WTC11 (cell line): Measurements from ENCODE around the gene DDX25. TPM values are rescaled to one million over a fixed set of nuclear protein-coding genes. Genes with fewer than 3 reads are reported as not detected.
A peak's percentile ranks its signal among the peaks of the same experiment; 100 is the strongest.

Experiments
- ATAC-seq: fragments of 200-7000 bp; cut with Tn5 transposase; 2 replicates; pipeline ENCODE4 v1.10.0; 2021; ENCODE audit warnings: mild to moderate bottlenecking, moderate library complexity
- CTCF ChIA-PET: fragments of 300-600 bp; sonication (Branson Sonifier 250); formaldehyde crosslinking; loops from one replicate; lab custom pipeline; 2021; ENCODE audit warnings: antibody characterized with exemption; lab: Charles Lee
- POLR2A ChIA-PET: fragments of 350-600 bp; sonication (Branson Sonifier 250); formaldehyde crosslinking; loops from one replicate; lab custom pipeline; 2021; ENCODE audit warnings: antibody characterized with exemption; lab: Charles Lee
- DNase-seq: peaks from one replicate; pipeline ENCODE4 v3.0.0; 2021; ENCODE audit warnings: low spot score
- H3K27ac Mint-ChIP-seq: 2 replicates; pipeline ENCODE4 v1.8.0; 2021; ENCODE audit warnings: mixed read lengths
- H3K27me3 Mint-ChIP-seq: 2 replicates; pipeline ENCODE4 v1.8.0; 2021; ENCODE audit warnings: low read depth, mild to moderate bottlenecking, moderate library complexity, mixed read lengths
- H3K36me3 Mint-ChIP-seq: 2 replicates; pipeline ENCODE4 v1.8.0; 2021; ENCODE audit warnings: mixed read lengths
- H3K4me1 Mint-ChIP-seq: 2 replicates; pipeline ENCODE4 v1.8.0; 2022; ENCODE audit warnings: mixed read lengths
- H3K4me3 Mint-ChIP-seq: 2 replicates; pipeline ENCODE4 v1.8.0; 2021; ENCODE audit warnings: mild to moderate bottlenecking, moderate library complexity, mixed read lengths
- H3K9me3 Mint-ChIP-seq: 2 replicates; pipeline ENCODE4 v1.8.0; 2021; ENCODE audit warnings: mixed read lengths
- AR ChIP-seq: fragments of 250-450 bp; sonication (Bioruptor Pico); IDR thresholded peaks from 2 replicates; pipeline ENCODE4 v1.9.0; 2021; ENCODE audit warnings: mild to moderate bottlenecking
- ATF1 ChIP-seq: sonication (generic); formaldehyde crosslinking; IDR thresholded peaks from 2 replicates; pipeline ENCODE4 v1.8.1; 2023; ENCODE audit warnings: mild to moderate bottlenecking, moderate library complexity, missing genetic modification reagents
- CBFB ChIP-seq: sonication (generic); formaldehyde crosslinking; IDR thresholded peaks from 2 replicates; pipeline ENCODE4 v1.8.1; 2022; ENCODE audit warnings: mild to moderate bottlenecking, low read depth, missing genetic modification reagents
- EMX1 ChIP-seq: fragments of 250-450 bp; sonication (Bioruptor Pico); IDR thresholded peaks from 2 replicates; pipeline ENCODE4 v1.8.0; 2021; ENCODE audit warnings: mild to moderate bottlenecking
- FOXK1 ChIP-seq: sonication (generic); formaldehyde crosslinking; IDR thresholded peaks from 2 replicates; pipeline ENCODE4 v1.8.0; 2022; ENCODE audit warnings: mild to moderate bottlenecking, moderate library complexity, missing genetic modification reagents
- GABPB1 ChIP-seq: sonication (generic); formaldehyde crosslinking; IDR thresholded peaks from 2 replicates; pipeline ENCODE4 v1.8.1; 2023; ENCODE audit warnings: mild to moderate bottlenecking, missing genetic modification reagents
- GRHL2 ChIP-seq: fragments of 250-450 bp; sonication (Bioruptor Pico); IDR thresholded peaks from 2 replicates; pipeline ENCODE4 v1.8.0; 2022; ENCODE audit warnings: mild to moderate bottlenecking, moderate library complexity; ENCODE audit not compliant: insufficient replicate concordance, severe bottlenecking
- HMGA2 ChIP-seq: fragments of 250-450 bp; sonication (Bioruptor Pico); IDR thresholded peaks from 2 replicates; pipeline ENCODE4 v1.4.0; 2021; ENCODE audit warnings: mild to moderate bottlenecking, moderate library complexity
- MYBL2 ChIP-seq: sonication (generic); formaldehyde crosslinking; IDR thresholded peaks from 2 replicates; pipeline ENCODE4 v1.8.1; 2023; ENCODE audit warnings: mild to moderate bottlenecking, moderate library complexity, missing genetic modification reagents
- NFATC4 ChIP-seq: fragments of 250-450 bp; sonication (Bioruptor Pico); IDR thresholded peaks from 2 replicates; pipeline ENCODE4 v1.9.0; 2021; ENCODE audit warnings: mild to moderate bottlenecking
- NR1H2 ChIP-seq: sonication (generic); formaldehyde crosslinking; IDR thresholded peaks from 2 replicates; pipeline ENCODE4 v1.9.0; 2021; ENCODE audit warnings: mild to moderate bottlenecking, moderate library complexity, missing genetic modification reagents
- NR2C2 ChIP-seq: sonication (generic); formaldehyde crosslinking; IDR thresholded peaks from 2 replicates; pipeline ENCODE4 v1.8.0; 2022; ENCODE audit warnings: mild to moderate bottlenecking, missing genetic modification reagents
- PRRX2 ChIP-seq: fragments of 250-450 bp; sonication (Bioruptor Pico); IDR thresholded peaks from 2 replicates; pipeline ENCODE4 v1.8.0; 2021; ENCODE audit warnings: mild to moderate bottlenecking
- RELA ChIP-seq: sonication (generic); formaldehyde crosslinking; IDR thresholded peaks from 2 replicates; pipeline ENCODE4 v1.8.1; 2022; ENCODE audit warnings: missing genetic modification reagents, mild to moderate bottlenecking, borderline replicate concordance
- SMAD3 ChIP-seq: sonication (generic); formaldehyde crosslinking; IDR thresholded peaks from 2 replicates; pipeline ENCODE4 v1.8.0; 2022; ENCODE audit warnings: missing genetic modification reagents, mild to moderate bottlenecking, borderline replicate concordance
- SMAD4 ChIP-seq: sonication (generic); formaldehyde crosslinking; IDR thresholded peaks from 2 replicates; pipeline ENCODE4 v1.8.0; 2022; ENCODE audit warnings: mild to moderate bottlenecking, missing genetic modification reagents
- USF2 ChIP-seq: sonication (generic); formaldehyde crosslinking; IDR thresholded peaks from 2 replicates; pipeline ENCODE4 v1.8.1; 2023; ENCODE audit warnings: mild to moderate bottlenecking, missing genetic modification reagents, moderate library complexity
- ZNF317 ChIP-seq: sonication (generic); formaldehyde crosslinking; IDR thresholded peaks from 2 replicates; pipeline ENCODE4 v1.8.1; 2023; ENCODE audit warnings: low read depth, mild to moderate bottlenecking, moderate library complexity, missing genetic modification reagents, borderline replicate concordance
- ZNF416 ChIP-seq: fragments of 250-450 bp; sonication (Bioruptor Pico); IDR thresholded peaks from 2 replicates; pipeline ENCODE4 v1.9.0; 2021; ENCODE audit warnings: mild to moderate bottlenecking, inconsistent platforms
- ZNF671 ChIP-seq: fragments of 250-450 bp; sonication (Bioruptor Pico); IDR thresholded peaks from 2 replicates; pipeline ENCODE4 v1.8.0; 2021; ENCODE audit warnings: mild to moderate bottlenecking
- ZSCAN18 ChIP-seq: fragments of 250-450 bp; sonication (Bioruptor Pico); IDR thresholded peaks from 2 replicates; pipeline ENCODE4 v2.1.2; 2022; ENCODE audit warnings: mild to moderate bottlenecking, moderate library complexity
- total RNA-seq: library from RNA; stranded (reverse); gene quantifications from 3 replicates; pipeline ENCODE4 v1.2.3, GENCODE V29; 2021
- TF ChIP-seq, protein P1 (sequence below): sonication (generic); formaldehyde crosslinking; IDR thresholded peaks from 2 replicates; pipeline ENCODE4 v1.8.0; 2022; ENCODE audit warnings: mild to moderate bottlenecking, missing genetic modification reagents
- TF ChIP-seq, protein P2 (sequence below): sonication (generic); formaldehyde crosslinking; IDR thresholded peaks from 2 replicates; pipeline ENCODE4 v1.8.0; 2022; ENCODE audit warnings: missing genetic modification reagents

Gene DDX25
- total RNA-seq, 1 experiment from 2014 or later, result 17.5 TPM

- no peaks in the 10 kb centered on the region for H3K27me3 Mint-ChIP-seq
- ChIA-PET CTCF (interaction anchor here (0.9 to 1.4 kb wide), 3 partner anchors 13 to 126 kb away, joined by 3 to 4 read pairs (median 3); no protein-coding TSS in a partner anchor), POLR2A (no interaction called here)
- no peak for DNase-seq
- ATAC-seq, result no peak
- TF ChIP-seq NR1H2 (CRISPR knock-in tag) (no peak), HMGA2 (no peak), RELA (CRISPR knock-in tag) (no peak)
- TF ChIP-seq, protein P1, sequence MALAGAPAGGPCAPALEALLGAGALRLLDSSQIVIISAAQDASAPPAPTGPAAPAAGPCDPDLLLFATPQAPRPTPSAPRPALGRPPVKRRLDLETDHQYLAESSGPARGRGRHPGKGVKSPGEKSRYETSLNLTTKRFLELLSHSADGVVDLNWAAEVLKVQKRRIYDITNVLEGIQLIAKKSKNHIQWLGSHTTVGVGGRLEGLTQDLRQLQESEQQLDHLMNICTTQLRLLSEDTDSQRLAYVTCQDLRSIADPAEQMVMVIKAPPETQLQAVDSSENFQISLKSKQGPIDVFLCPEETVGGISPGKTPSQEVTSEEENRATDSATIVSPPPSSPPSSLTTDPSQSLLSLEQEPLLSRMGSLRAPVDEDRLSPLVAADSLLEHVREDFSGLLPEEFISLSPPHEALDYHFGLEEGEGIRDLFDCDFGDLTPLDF (CRISPR knock-in tag), result no peak
- TF ChIP-seq, all 79 proteins: peak for 0
- Mint-ChIP-seq H3K9me3 (no peaks in the 10 kb centered on the region), H3K4me3 (no peak overlapping the region), H3K36me3 (no peaks in the 10 kb centered on the region), H3K4me1 (peaks cover 30% of the 10 kb centered on the region), H3K27ac (no peak overlapping the region)
Measured at GRCh38 chr11:125935618-125936199, 31.4 kb downstream of the DDX25 start.

DNA sequence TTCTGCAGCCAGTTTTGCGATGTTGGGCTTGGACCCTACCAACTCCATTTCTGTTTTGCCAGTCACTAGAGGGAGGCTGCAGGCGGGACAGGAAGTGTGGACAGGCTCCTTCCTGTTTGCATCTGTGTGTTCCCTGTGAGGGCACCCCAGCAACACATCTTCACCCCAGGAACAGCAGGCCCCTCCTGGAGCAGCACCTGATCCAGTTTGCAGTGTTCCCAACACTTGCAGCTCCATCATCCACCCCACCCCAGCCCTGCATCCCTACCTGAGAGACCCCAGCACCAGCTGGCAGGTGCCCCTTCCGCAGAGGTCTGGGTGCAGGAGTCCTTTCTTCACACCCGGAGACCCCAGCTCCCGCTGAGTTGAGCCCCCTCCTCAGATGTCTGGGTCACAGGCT is 34.1 kb downstream of the DDX25 start:
- Mint-ChIP-seq H3K4me3 (no peak overlapping the region), H3K9me3 (no peaks in the 10 kb centered on the region), H3K27ac (no peak overlapping the region), H3K4me1 (peaks cover 28% of the 10 kb centered on the region), H3K27me3 (no peaks in the 10 kb centered on the region), H3K36me3 (no peaks in the 10 kb centered on the region)
- CTCF ChIA-PET, result interaction anchor here (1.0 to 1.4 kb wide), 2 partner anchors 18 to 123 kb away, joined by 3 to 4 read pairs; no protein-coding TSS in a partner anchor
- no peak for TF ChIP-seq FOXK1
- TF ChIP-seq HMGA2, result no peak
- no peak for TF ChIP-seq USF2 (CRISPR knock-in tag)
- no peak for TF ChIP-seq ZSCAN18 (CRISPR knock-in tag)
- TF ChIP-seq NFATC4 (CRISPR knock-in tag), result no peak
- no peak for TF ChIP-seq CBFB (CRISPR knock-in tag)
- no peak for TF ChIP-seq MYBL2 (CRISPR knock-in tag)
- TF ChIP-seq GABPB1 (CRISPR knock-in tag), result no peak
- TF ChIP-seq SMAD3, result no peak
- no peak for TF ChIP-seq ZNF671
- TF ChIP-seq EMX1, result no peak
- TF ChIP-seq AR (CRISPR knock-in tag), result no peak
- no peak for TF ChIP-seq PRRX2 (CRISPR knock-in tag)
- TF ChIP-seq NR2C2 (CRISPR knock-in tag), result no peak
- no peak for ATAC-seq
- no peak for DNase-seq
- POLR2A ChIA-PET, result interaction anchor here (0.5 kb wide), 1 partner anchor 491 kb away, joined by 3 read pairs; no protein-coding TSS in a partner anchor

GRCh38 chr11:125939081-125939521 is 34.8 kb downstream of the DDX25 start:
- CTCF ChIA-PET, result interaction anchor here (1.0 to 1.4 kb wide), 2 partner anchors 17 to 123 kb away, joined by 3 to 4 read pairs; no protein-coding TSS in a partner anchor
- TF ChIP-seq, protein P2, sequence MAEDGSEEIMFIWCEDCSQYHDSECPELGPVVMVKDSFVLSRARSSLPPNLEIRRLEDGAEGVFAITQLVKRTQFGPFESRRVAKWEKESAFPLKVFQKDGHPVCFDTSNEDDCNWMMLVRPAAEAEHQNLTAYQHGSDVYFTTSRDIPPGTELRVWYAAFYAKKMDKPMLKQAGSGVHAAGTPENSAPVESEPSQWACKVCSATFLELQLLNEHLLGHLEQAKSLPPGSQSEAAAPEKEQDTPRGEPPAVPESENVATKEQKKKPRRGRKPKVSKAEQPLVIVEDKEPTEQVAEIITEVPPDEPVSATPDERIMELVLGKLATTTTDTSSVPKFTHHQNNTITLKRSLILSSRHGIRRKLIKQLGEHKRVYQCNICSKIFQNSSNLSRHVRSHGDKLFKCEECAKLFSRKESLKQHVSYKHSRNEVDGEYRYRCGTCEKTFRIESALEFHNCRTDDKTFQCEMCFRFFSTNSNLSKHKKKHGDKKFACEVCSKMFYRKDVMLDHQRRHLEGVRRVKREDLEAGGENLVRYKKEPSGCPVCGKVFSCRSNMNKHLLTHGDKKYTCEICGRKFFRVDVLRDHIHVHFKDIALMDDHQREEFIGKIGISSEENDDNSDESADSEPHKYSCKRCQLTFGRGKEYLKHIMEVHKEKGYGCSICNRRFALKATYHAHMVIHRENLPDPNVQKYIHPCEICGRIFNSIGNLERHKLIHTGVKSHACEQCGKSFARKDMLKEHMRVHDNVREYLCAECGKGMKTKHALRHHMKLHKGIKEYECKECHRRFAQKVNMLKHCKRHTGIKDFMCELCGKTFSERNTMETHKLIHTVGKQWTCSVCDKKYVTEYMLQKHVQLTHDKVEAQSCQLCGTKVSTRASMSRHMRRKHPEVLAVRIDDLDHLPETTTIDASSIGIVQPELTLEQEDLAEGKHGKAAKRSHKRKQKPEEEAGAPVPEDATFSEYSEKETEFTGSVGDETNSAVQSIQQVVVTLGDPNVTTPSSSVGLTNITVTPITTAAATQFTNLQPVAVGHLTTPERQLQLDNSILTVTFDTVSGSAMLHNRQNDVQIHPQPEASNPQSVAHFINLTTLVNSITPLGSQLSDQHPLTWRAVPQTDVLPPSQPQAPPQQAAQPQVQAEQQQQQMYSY (CRISPR knock-in tag), result no peak
- TF ChIP-seq GRHL2 (CRISPR knock-in tag) (no peak), ZNF416 (CRISPR knock-in tag) (no peak), PRRX2 (CRISPR knock-in tag) (no peak), ATF1 (no peak), SMAD4 (no peak), ZNF317 (CRISPR knock-in tag) (no peak)

More at GRCh38 chr11:125939081-125939521, 34.8 kb downstream of the DDX25 start:
- Mint-ChIP-seq H3K27ac (peak overlapping the region; percentile 20; the same call in 1 of the 2 replicates), H3K9me3 (no peaks in the 10 kb centered on the region), H3K4me3 (no peak overlapping the region), H3K36me3 (no peaks in the 10 kb centered on the region), H3K27me3 (no peaks in the 10 kb centered on the region), H3K4me1 (peaks cover 21% of the 10 kb centered on the region)
- no peak for DNase-seq
- POLR2A ChIA-PET, result interaction anchor here (0.5 kb wide), 1 partner anchor 492 kb away, joined by 3 read pairs; no protein-coding TSS in a partner anchor
- no peak; the same call in 1 of the 2 replicates for ATAC-seq
